Measurements from ENCODE around the gene SSR4.

GRCh38 chrX:153770601-153771414 is 23.7 kb upstream of the SSR4 start:
- TF ChIP-seq YY1 (IDR thresholded peaks at IDR 0.05; ENCODE audit: insufficient read depth, insufficient read length) (no peak), SUZ12 (IDR thresholded peaks at IDR 0.05; ENCODE audit: extremely low read depth, insufficient read depth, insufficient read length) (no peak)
